Heart right ventricle (tissue), 16 donors: ENCODE results near the gene PDF. TPM values are rescaled to one million over a fixed set of nuclear protein-coding genes. Genes with fewer than 3 reads are reported as not detected.

ENCODE experiments used
- ATAC-seq, 8 donors: fragments of 200-7000 bp; cut with Tn5 transposase; one replicate each; pipeline ENCODE4 v1.9.1; 2020; ENCODE audit warnings: mild to moderate bottlenecking in 8 of 8, moderate library complexity in 8 of 8, moderate number of reproducible peaks in 1 of 8
- DNase-seq, 2 donors: peaks; one replicate each; pipeline ENCODE4 v3.0.0-alpha.2; 2020
- H3K27ac ChIP-seq, 10 donors: fragments of 200-600 bp; sonication (generic) in 2 of 10; one replicate each; pipeline versions ENCODE4 v1.5.0 to v1.8.0; 2020 to 2022; ENCODE audit warnings: mild to moderate bottlenecking in 3 of 10
- H3K27me3 ChIP-seq, 7 donors: fragments of 200-600 bp; one replicate each; pipeline ENCODE4 v1.8.0; 2021 to 2022; ENCODE audit warnings: mild to moderate bottlenecking in 2 of 7
- H3K36me3 ChIP-seq, 9 donors: fragments of 200-600 bp; sonication (generic) in 1 of 9; one replicate each; pipeline versions ENCODE4 v1.5.0 to v1.8.0; 2020 to 2022; ENCODE audit warnings: mild to moderate bottlenecking in 2 of 9
- H3K4me1 ChIP-seq, 9 donors: fragments of 200-600 bp; sonication (generic) in 1 of 9; one replicate each; pipeline versions ENCODE4 v1.5.0 to v1.8.0; 2020 to 2022; ENCODE audit warnings: mild to moderate bottlenecking in 4 of 9
- H3K4me3 ChIP-seq, 10 donors: fragments of 200-600 bp; sonication (generic) in 2 of 10; one replicate each; pipeline versions ENCODE4 v1.5.0 to v1.8.0; 2020 to 2022; ENCODE audit warnings: mild to moderate bottlenecking in 7 of 10, moderate library complexity in 2 of 10
- H3K9me3 ChIP-seq, 11 donors: fragments of 200-600 bp in 10 of 11; sonication (generic) in 2 of 11; one replicate each; pipeline versions ENCODE4 v1.5.0 to v1.8.0; 2013 to 2022; ENCODE audit warnings: mild to moderate bottlenecking in 2 of 11, control low read depth in 1 of 11, moderate library complexity in 1 of 11
- WGBS, 2 donors: extraction: QIAGEN DNeasy Blood & Tissue Kit; methylation state at CpG; one replicate each; pipeline ENCODE4 v1.1.7; 2013; ENCODE audit warnings: inconsistent platforms in 1 of 2; 5-methylcytosine and 5-hydroxymethylcytosine counted together
- intact Hi-C, 10 donors: fragments of 100-400 bp; cut with DNase I; formaldehyde crosslinking; loops; one replicate each; pipeline versions ENCODE4 v1.11.1 to v1.14.2; 2022
- polyA plus RNA-seq, 2 donors: library from polyadenylated mRNA; stranded (reverse); fragments of 200-250 nt; gene quantifications; one replicate each; pipeline ENCODE4 v1.2.3, GENCODE V29; 2013
- total RNA-seq, 10 donors: library from RNA; stranded (reverse); fragmentation: NEBNext Ultra II Directional in 3 of 10; extraction: Animal tissue kit (Norgen Biotek cat#: 25700) in 3 of 10; gene quantifications; one replicate each; pipeline versions ENCODE4 v1.2.1 to v1.2.4, GENCODE V29; 2021 to 2023
- TF ChIP-seq, protein P1 (sequence below), 9 donors: fragments of 200-600 bp; sonication (generic) in 2 of 9; IDR thresholded peaks; one replicate each; pipeline versions ENCODE4 v1.5.0 to v1.8.0; 2021 to 2022; ENCODE audit warnings: antibody characterized with exemption in 9 of 9, mild to moderate bottlenecking in 5 of 9, moderate library complexity in 1 of 9
- donor health status: Arrhythmogenic right ventricular cardiomyopathy.
- donor health status: ischemic (EF 13 %, LVEDD 7.1; RV severe dilation, severe dysfunction).
- donor health status: healthy with polysubstance abuse.
- donor health status: DM: no; HTN: yes; CAD: no.
- donor health status: DM: no; HTN: no; CAD: no.
- donor health status: ischemic (EF 25% LVEDD 6.9; RV normal size, moderate dysfunction).
- donor health status: ischemic (EF 25% LVEDD 5.7; RV mildly dilated, moderate dysfunction).
- donor health status: healthy.
- donor health status: DM: yes; HTN: yes; CAD: no.
- donor health status: Ischemic cardiomyopathy.
- donor health status: ischemic (EF 35%, LVEDD 5.7; RV mildly dilated, moderate dysfunction).
- donor health status: nonischemic (EF 11% LVEDD 7.7; RV severe dilation, severe dysfunction).
- donor health status: DM: yes; HTN: yes; CAD: no.
- donor health status: PGD.
- donor health status: ischemic (EF 29% LVEDD 5.4; RV normal size, mild dysfunction).
- donor health status: nonischemic (EF 23%, LVEDD 6.1; RV moderate dilation, normal function).

Gene PDF
- total and polyA plus RNA-seq, 12 donors: 2.0 to 10.7 (median 5.4) TPM

DNA sequence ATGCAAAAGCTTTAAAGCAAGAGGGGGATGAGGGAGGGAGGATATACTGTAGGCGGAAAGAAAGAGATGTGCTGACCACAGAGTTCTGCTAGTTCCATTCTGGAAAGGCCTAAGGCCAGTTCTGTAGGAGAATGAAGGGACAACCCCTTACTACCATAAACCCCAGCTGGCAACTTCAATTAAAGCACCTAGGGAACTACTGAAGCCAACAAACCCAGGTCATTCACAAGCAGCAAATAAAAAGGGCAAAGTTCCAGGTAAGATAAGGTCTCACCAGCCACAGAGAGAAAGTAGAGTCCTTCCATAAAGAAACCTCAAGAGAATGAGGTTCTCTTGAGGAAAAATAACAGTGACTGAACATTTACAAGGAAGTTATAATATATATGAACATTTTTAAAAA, 42.6 kb upstream of the PDF start:
- TF ChIP-seq, protein P1, sequence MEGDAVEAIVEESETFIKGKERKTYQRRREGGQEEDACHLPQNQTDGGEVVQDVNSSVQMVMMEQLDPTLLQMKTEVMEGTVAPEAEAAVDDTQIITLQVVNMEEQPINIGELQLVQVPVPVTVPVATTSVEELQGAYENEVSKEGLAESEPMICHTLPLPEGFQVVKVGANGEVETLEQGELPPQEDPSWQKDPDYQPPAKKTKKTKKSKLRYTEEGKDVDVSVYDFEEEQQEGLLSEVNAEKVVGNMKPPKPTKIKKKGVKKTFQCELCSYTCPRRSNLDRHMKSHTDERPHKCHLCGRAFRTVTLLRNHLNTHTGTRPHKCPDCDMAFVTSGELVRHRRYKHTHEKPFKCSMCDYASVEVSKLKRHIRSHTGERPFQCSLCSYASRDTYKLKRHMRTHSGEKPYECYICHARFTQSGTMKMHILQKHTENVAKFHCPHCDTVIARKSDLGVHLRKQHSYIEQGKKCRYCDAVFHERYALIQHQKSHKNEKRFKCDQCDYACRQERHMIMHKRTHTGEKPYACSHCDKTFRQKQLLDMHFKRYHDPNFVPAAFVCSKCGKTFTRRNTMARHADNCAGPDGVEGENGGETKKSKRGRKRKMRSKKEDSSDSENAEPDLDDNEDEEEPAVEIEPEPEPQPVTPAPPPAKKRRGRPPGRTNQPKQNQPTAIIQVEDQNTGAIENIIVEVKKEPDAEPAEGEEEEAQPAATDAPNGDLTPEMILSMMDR (IDR thresholded peaks at IDR 0.05): no peak
- intact Hi-C loops: no loop called here
- ATAC-seq (no peak), DNase-seq (no peak)
- no peaks in the 10 kb centered on the region for H3K9me3 ChIP-seq
- H3K27ac ChIP-seq: no peak overlapping the region
- H3K27me3 ChIP-seq: no peaks in the 10 kb centered on the region
- H3K4me1 ChIP-seq: peaks cover 0 to 5% (median 0%) of the 10 kb centered on the region in 9 donors
- no peak overlapping the region for H3K4me3 ChIP-seq
- WGBS, 2 donors: 86 to 96% methylated on average over 1 of the region's 1 CpG
- peaks cover 0 to 88% (median 45%) of the 10 kb centered on the region in 9 donors for H3K36me3 ChIP-seq

DNA sequence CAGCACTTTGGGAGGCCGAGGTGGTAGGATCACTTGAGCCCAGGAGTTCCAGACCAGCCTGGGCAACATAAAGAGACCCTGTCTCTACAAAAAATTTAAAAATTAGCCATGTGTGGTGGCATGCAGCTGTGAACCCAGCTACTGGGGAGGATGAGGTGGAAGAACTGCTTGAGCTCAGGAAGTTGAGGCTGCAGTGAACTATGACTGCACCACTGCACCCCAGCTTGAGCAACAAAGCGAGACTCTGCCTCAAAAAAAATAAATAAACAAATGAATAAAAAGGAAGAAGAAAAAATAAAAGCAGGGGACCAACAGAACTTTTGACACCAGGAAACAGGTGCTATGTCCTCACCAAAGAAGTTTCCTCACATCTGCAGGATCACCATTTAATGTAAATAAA, 41.2 kb upstream of the PDF start:
- no peak for ATAC-seq
- intact Hi-C loops: no loop called here
- TF ChIP-seq, protein P1 (IDR thresholded peaks at IDR 0.05): no peak
- WGBS, 2 donors: 92% methylated on average over 2 of the region's 2 CpGs
- no peaks in the 10 kb centered on the region for H3K9me3 ChIP-seq
- no peak overlapping the region for H3K27ac ChIP-seq
- H3K27me3 ChIP-seq: no peaks in the 10 kb centered on the region
- H3K4me3 ChIP-seq: no peak overlapping the region
- peaks cover 0 to 5% (median 0%) of the 10 kb centered on the region in 9 donors for H3K4me1 ChIP-seq
- no peak for DNase-seq
- peaks cover 0 to 91% (median 55%) of the 10 kb centered on the region in 9 donors for H3K36me3 ChIP-seq

DNA sequence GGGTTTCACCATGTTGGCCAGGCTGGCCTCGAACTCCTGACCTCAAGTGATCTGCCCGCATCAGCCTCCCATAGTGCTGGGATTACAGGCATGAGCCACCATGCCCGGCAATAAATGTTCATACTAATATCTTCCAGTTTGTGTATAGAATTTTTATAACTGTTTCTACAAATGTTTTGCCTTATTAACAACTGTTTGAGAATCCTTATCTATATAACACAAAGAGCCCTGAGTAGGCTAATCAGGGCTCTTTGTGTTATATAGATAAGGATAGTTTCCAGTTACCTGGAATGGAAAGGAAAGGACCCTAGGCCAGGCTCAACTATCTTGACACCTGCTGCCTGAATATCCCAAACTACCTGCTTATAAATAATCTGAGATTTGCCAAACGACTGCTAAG, 38.5 kb upstream of the PDF start:
- H3K4me3 ChIP-seq: no peak overlapping the region
- no peaks in the 10 kb centered on the region for H3K9me3 ChIP-seq
- no peaks in the 10 kb centered on the region for H3K27me3 ChIP-seq
- ATAC-seq: no peak
- intact Hi-C loops: no loop called here
- H3K4me1 ChIP-seq: peaks cover 0 to 5% (median 0%) of the 10 kb centered on the region in 9 donors
- no peak overlapping the region for H3K27ac ChIP-seq
- no peak for DNase-seq
- TF ChIP-seq, protein P1 (IDR thresholded peaks at IDR 0.05): no peak
- 92 to 96% methylated on average over 4 of the region's 4 CpGs for WGBS, 2 donors
- peaks cover 0 to 100% (median 73%) of the 10 kb centered on the region in 9 donors for H3K36me3 ChIP-seq

DNA sequence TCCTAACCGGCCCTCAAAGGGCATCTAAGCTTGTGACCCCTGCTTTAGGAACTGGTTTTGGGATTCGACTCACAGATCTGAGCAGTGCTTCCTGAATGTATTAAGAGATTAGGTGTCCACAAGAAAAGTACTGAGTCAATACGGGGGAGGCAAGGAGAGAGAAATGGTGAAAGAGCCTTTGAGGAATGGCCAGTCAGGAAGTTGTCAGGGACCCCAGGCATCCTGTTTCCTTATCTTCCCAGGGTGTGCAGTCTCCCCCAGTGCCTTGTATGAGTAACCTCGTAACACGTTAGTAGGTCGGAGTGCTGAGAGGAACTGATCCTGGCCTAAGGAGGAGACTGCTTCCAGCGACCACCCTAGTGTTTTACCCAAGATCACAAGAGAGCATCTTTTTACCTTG, 37.6 kb upstream of the PDF start:
- TF ChIP-seq, protein P1 (IDR thresholded peaks at IDR 0.05): no peak
- DNase-seq: no peak
- Histone ChIP-seq H3K4me3 (no peak overlapping the region), H3K4me1 (peaks cover 0 to 3% (median 0%) of the 10 kb centered on the region in 9 donors), H3K9me3 (no peaks in the 10 kb centered on the region), H3K27me3 (no peaks in the 10 kb centered on the region), H3K36me3 (peaks cover 0 to 100% (median 73%) of the 10 kb centered on the region in 9 donors), H3K27ac (no peak overlapping the region)
- WGBS, 2 donors: 67 to 68% methylated on average over 7 of the region's 7 CpGs
- ATAC-seq: no peak
- intact Hi-C loops: no loop called here
